ENCODE measurements around the gene RNASET2. TPM values are rescaled to one million over a fixed set of nuclear protein-coding genes. Genes with fewer than 3 reads are reported as not detected.

Gene RNASET2
- 38.6 and 42.2 TPM in 2 replicates for total RNA-seq (2014; rRNA removed; shearing (Covaris generic))
- polyA plus RNA-seq (2015; cell fraction: cytosol; rRNA removed) = 45.4 and 48.4 TPM in 2 replicates
- polyA plus RNA-seq (2015; cell fraction: nucleus; rRNA removed) = 19.3 and 37.7 TPM in 2 replicates

- in situ Hi-C loops (cut with HindIII; ENCODE audit: low pct_unique_long_range_greater_than_20kb, low sequenced_read_pairs) = no loop called here
- peak; percentile 78 for DNase-seq (ENCODE audit: low read depth, low spot score)
These were observed at the start of gene RNASET2 for GRCh38 chr6:166956444-166957086. RNASET2 (minus strand) TSS chr6:166956550; CDS start chr6:166956182, 368 bp downstream.

- DNase-seq (ENCODE audit: low read depth, low spot score) = no peak
- in situ Hi-C loops (cut with HindIII; ENCODE audit: low pct_unique_long_range_greater_than_20kb, low sequenced_read_pairs) = no loop called here
These were observed 49.2 kb upstream of the RNASET2 start for GRCh38 chr6:167005350-167006159.

- in situ Hi-C loops (cut with HindIII; ENCODE audit: low pct_unique_long_range_greater_than_20kb, low sequenced_read_pairs) = no loop called here
- no peak for DNase-seq (ENCODE audit: low read depth, low spot score)
These were observed 44.4 kb upstream of the RNASET2 start for GRCh38 chr6:167000759-167001158.

GRCh38 chr6:166999884-167000253 is 43.5 kb upstream of the RNASET2 start:
- in situ Hi-C loops (cut with HindIII; ENCODE audit: low pct_unique_long_range_greater_than_20kb, low sequenced_read_pairs) = no loop called here
- no peak for DNase-seq (ENCODE audit: low read depth, low spot score)

- in situ Hi-C loops (cut with HindIII; ENCODE audit: low pct_unique_long_range_greater_than_20kb, low sequenced_read_pairs) = no loop called here
- DNase-seq (ENCODE audit: low read depth, low spot score) = peak; percentile 92
These were observed 43.0 kb upstream of the RNASET2 start, which contains the start of gene CEP43 for GRCh38 chr6:166999145-166999883. CEP43 (plus strand) TSS chr6:166999397; CDS start chr6:166999413, 16 bp downstream.

GRCh38 chr6:166998256-166999144 is 42.1 kb upstream of the RNASET2 start:
- in situ Hi-C loops (cut with HindIII; ENCODE audit: low pct_unique_long_range_greater_than_20kb, low sequenced_read_pairs) = no loop called here
- DNase-seq (ENCODE audit: low read depth, low spot score) = peak; percentile 2

- in situ Hi-C loops (cut with HindIII; ENCODE audit: low pct_unique_long_range_greater_than_20kb, low sequenced_read_pairs) = no loop called here
- peak; percentile 83 for DNase-seq (ENCODE audit: low read depth, low spot score)
These were observed 41.5 kb upstream of the RNASET2 start for GRCh38 chr6:166997768-166998255.

GRCh38 chr6:166997348-166997747 is 41.0 kb upstream of the RNASET2 start:
- in situ Hi-C loops (cut with HindIII; ENCODE audit: low pct_unique_long_range_greater_than_20kb, low sequenced_read_pairs) = no loop called here
- DNase-seq (ENCODE audit: low read depth, low spot score) = no peak

GRCh38 chr6:166996406-166996805 is 40.1 kb upstream of the RNASET2 start:
- in situ Hi-C loops (cut with HindIII; ENCODE audit: low pct_unique_long_range_greater_than_20kb, low sequenced_read_pairs) = no loop called here
- no peak for DNase-seq (ENCODE audit: low read depth, low spot score)

- in situ Hi-C loops (cut with HindIII; ENCODE audit: low pct_unique_long_range_greater_than_20kb, low sequenced_read_pairs) = no loop called here
- peak; percentile 51 for DNase-seq (ENCODE audit: low read depth, low spot score)
These were observed 33.2 kb upstream of the RNASET2 start for GRCh38 chr6:166989427-166990032.

- no peak for DNase-seq (ENCODE audit: low read depth, low spot score)
- in situ Hi-C loops (cut with HindIII; ENCODE audit: low pct_unique_long_range_greater_than_20kb, low sequenced_read_pairs) = no loop called here
These were observed 32.4 kb upstream of the RNASET2 start for GRCh38 chr6:166988674-166989201.

GRCh38 chr6:166987930-166988329 is 31.6 kb upstream of the RNASET2 start:
- in situ Hi-C loops (cut with HindIII; ENCODE audit: low pct_unique_long_range_greater_than_20kb, low sequenced_read_pairs) = no loop called here
- no peak for DNase-seq (ENCODE audit: low read depth, low spot score)

- in situ Hi-C loops (cut with HindIII; ENCODE audit: low pct_unique_long_range_greater_than_20kb, low sequenced_read_pairs) = no loop called here
- no peak for DNase-seq (ENCODE audit: low read depth, low spot score)
These were observed 31.1 kb upstream of the RNASET2 start for GRCh38 chr6:166987448-166987847.

GRCh38 chr6:166980738-166981137 is 24.4 kb upstream of the RNASET2 start:
- in situ Hi-C loops (cut with HindIII; ENCODE audit: low pct_unique_long_range_greater_than_20kb, low sequenced_read_pairs) = no loop called here
- DNase-seq (ENCODE audit: low read depth, low spot score) = no peak

GRCh38 chr6:166977621-166978525 is 21.5 kb upstream of the RNASET2 start:
- in situ Hi-C loops (cut with HindIII; ENCODE audit: low pct_unique_long_range_greater_than_20kb, low sequenced_read_pairs) = no loop called here
- DNase-seq (ENCODE audit: low read depth, low spot score) = no peak
